ENCODE measurements around the gene SIRT6. TPM values are rescaled to one million over a fixed set of nuclear protein-coding genes. Genes with fewer than 3 reads are reported as not detected.

The SIRT6 gene
- total RNA-seq, 1 experiment from 2014 or later: 22.2 TPM

DNA sequence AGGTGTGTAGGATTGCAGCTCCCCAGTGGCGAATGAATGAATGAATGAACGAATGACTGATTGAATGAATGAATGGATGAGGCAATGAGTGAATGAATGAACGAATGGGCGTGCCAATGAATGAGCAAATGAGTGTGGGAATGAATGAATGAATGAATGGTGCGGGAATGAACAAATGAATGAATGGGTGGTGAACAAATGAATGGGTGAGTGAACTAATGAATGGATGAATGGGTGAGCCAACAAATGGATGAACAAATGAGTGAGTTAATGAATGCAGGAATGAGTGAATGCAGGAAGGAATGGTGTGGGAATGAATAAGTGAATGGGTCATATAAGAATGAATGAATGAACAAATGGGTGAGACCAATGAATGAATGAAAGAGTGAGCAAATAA is 14.9 kb upstream of the SIRT6 start:
- DNase-seq: no peak
- TF ChIP-seq, protein P1, sequence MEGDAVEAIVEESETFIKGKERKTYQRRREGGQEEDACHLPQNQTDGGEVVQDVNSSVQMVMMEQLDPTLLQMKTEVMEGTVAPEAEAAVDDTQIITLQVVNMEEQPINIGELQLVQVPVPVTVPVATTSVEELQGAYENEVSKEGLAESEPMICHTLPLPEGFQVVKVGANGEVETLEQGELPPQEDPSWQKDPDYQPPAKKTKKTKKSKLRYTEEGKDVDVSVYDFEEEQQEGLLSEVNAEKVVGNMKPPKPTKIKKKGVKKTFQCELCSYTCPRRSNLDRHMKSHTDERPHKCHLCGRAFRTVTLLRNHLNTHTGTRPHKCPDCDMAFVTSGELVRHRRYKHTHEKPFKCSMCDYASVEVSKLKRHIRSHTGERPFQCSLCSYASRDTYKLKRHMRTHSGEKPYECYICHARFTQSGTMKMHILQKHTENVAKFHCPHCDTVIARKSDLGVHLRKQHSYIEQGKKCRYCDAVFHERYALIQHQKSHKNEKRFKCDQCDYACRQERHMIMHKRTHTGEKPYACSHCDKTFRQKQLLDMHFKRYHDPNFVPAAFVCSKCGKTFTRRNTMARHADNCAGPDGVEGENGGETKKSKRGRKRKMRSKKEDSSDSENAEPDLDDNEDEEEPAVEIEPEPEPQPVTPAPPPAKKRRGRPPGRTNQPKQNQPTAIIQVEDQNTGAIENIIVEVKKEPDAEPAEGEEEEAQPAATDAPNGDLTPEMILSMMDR (conservative IDR thresholded peaks at IDR 0.05): no peak
- TF ChIP-seq EZH2 (IDR thresholded peaks at IDR 0.05; ENCODE audit: low read depth): no peak
- no peaks in the 10 kb centered on the region for H3K27me3 ChIP-seq (ENCODE audit: insufficient read depth, low read depth)
- H3K4me3 ChIP-seq: no peak overlapping the region
- ChIA-PET POLR2A (ENCODE audit: unreplicated experiment) (no interaction called here), CTCF (no interaction called here)
- no peaks in the 10 kb centered on the region for H3K4me1 ChIP-seq (replicated peaks; ENCODE audit: insufficient read depth)
- no peak overlapping the region for H2AFZ ChIP-seq
- no peaks in the 10 kb centered on the region for H3F3A ChIP-seq (ENCODE audit: insufficient read depth, low read depth)
- H3K36me3 ChIP-seq (ENCODE audit: low read depth): no peaks in the 10 kb centered on the region
- H3K79me2 ChIP-seq (ENCODE audit: low read depth): no peaks in the 10 kb centered on the region
- H3K4me2 ChIP-seq: no peak overlapping the region
- no peaks in the 10 kb centered on the region for H3K9me3 ChIP-seq (ENCODE audit: insufficient read depth, low read depth)
- intact Hi-C loops (cut with micrococcal nuclease; ENCODE audit: unreplicated experiment): no loop called here
- no TSS peak for BruUV-seq (replicated peaks)
- no peaks in the 10 kb centered on the region for H4K20me1 ChIP-seq (ENCODE audit: insufficient read depth)
- H3K9me2 ChIP-seq (ENCODE audit: insufficient read depth): no peaks in the 10 kb centered on the region
- no peak overlapping the region for H3K27ac ChIP-seq

DNA sequence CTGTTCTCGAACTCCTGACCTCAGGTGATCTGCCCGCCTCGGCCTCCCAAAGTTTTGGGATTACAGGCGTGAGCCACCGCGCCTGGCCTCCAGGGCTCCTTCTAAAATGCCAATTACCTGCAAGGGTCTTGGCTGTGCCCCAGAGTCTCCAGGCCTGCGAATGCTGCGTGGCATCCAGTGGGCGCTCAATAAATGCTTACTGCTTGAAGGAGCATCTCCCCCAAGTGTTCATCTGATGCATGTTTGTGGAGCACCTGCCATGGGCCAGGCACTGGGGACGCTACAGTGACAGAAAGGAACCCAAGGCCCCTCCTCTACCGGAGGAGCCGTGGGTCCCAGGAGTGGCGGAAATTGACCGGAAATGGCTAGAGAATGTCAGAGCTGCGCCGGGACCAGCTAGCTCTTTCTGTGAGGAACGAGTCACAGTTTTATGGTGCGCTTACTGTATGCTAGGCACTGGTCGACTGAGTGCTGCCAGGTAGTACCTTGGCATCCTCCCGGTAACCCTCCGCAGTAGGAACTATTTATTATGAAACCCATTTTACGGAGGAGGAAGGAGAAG is 14.3 kb upstream of the SIRT6 start:
- Histone ChIP-seq H3K9me2 (ENCODE audit: insufficient read depth) (no peaks in the 10 kb centered on the region), H3K79me2 (ENCODE audit: low read depth) (no peaks in the 10 kb centered on the region), H4K20me1 (ENCODE audit: insufficient read depth) (no peaks in the 10 kb centered on the region), H3F3A (ENCODE audit: insufficient read depth, low read depth) (no peaks in the 10 kb centered on the region), H3K27me3 (ENCODE audit: insufficient read depth, low read depth) (no peaks in the 10 kb centered on the region), H3K4me2 (no peak overlapping the region), H2AFZ (no peak overlapping the region), H3K4me3 (no peak overlapping the region), H3K36me3 (ENCODE audit: low read depth) (no peaks in the 10 kb centered on the region), H3K9me3 (ENCODE audit: insufficient read depth, low read depth) (no peaks in the 10 kb centered on the region), H3K27ac (no peak overlapping the region), H3K4me1 (replicated peaks; ENCODE audit: insufficient read depth) (no peaks in the 10 kb centered on the region)
- ChIA-PET CTCF (no interaction called here), POLR2A (ENCODE audit: unreplicated experiment) (no interaction called here)
- TF ChIP-seq, protein P1 (conservative IDR thresholded peaks at IDR 0.05): no peak
- TF ChIP-seq EZH2 (IDR thresholded peaks at IDR 0.05; ENCODE audit: low read depth): no peak
- intact Hi-C loops (cut with micrococcal nuclease; ENCODE audit: unreplicated experiment): no loop called here
- no TSS peak for BruUV-seq (replicated peaks)
- DNase-seq: no peak

DNA sequence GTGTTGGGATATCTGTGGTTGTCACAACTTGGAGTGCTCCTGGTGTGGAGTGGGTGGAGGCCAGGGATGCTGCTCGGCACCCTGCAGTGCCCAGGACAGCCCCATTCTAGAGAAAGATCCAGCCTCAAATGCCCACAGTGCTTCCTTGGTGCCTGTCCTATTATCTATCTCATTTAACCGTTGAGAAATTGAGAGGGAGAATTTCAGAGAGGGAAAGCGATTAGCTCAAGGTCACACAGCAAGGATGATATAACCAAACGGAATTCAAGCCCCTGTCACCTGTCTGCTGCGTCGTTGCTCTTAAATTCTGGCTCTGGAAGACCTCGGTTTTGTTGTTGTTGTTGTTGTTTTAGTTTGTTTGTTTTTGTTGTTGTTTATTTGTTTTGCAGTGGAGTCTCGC is 13.6 kb upstream of the SIRT6 start:
- Histone ChIP-seq H3K36me3 (ENCODE audit: low read depth) (no peaks in the 10 kb centered on the region), H3K27ac (no peak overlapping the region), H3F3A (ENCODE audit: insufficient read depth, low read depth) (no peaks in the 10 kb centered on the region), H3K4me2 (no peak overlapping the region), H3K9me3 (ENCODE audit: insufficient read depth, low read depth) (no peaks in the 10 kb centered on the region), H3K79me2 (ENCODE audit: low read depth) (no peaks in the 10 kb centered on the region), H3K9me2 (ENCODE audit: insufficient read depth) (no peaks in the 10 kb centered on the region), H4K20me1 (ENCODE audit: insufficient read depth) (no peaks in the 10 kb centered on the region), H3K4me1 (replicated peaks; ENCODE audit: insufficient read depth) (no peaks in the 10 kb centered on the region), H3K4me3 (no peak overlapping the region), H3K27me3 (ENCODE audit: insufficient read depth, low read depth) (no peaks in the 10 kb centered on the region), H2AFZ (no peak overlapping the region)
- no TSS peak for BruUV-seq (replicated peaks)
- no peak for DNase-seq
- ChIA-PET POLR2A (ENCODE audit: unreplicated experiment) (no interaction called here), CTCF (no interaction called here)
- TF ChIP-seq EZH2 (IDR thresholded peaks at IDR 0.05; ENCODE audit: low read depth): no peak
- TF ChIP-seq, protein P1 (conservative IDR thresholded peaks at IDR 0.05): no peak
- intact Hi-C loops (cut with micrococcal nuclease; ENCODE audit: unreplicated experiment): no loop called here

Data from PC-9 (cell line).